HG03442 (cell line): ENCODE measurements around the gene ADAMTSL5.

Source experiments
- ATAC-seq: cut with Tn5 transposase; IDR thresholded peaks from one replicate; pipeline ENCODE4 v1.9.1; 2021; ENCODE audit warnings: mild to moderate bottlenecking, moderate library complexity; ENCODE audit not compliant: unreplicated experiment

ADAMTSL5 gene

DNA sequence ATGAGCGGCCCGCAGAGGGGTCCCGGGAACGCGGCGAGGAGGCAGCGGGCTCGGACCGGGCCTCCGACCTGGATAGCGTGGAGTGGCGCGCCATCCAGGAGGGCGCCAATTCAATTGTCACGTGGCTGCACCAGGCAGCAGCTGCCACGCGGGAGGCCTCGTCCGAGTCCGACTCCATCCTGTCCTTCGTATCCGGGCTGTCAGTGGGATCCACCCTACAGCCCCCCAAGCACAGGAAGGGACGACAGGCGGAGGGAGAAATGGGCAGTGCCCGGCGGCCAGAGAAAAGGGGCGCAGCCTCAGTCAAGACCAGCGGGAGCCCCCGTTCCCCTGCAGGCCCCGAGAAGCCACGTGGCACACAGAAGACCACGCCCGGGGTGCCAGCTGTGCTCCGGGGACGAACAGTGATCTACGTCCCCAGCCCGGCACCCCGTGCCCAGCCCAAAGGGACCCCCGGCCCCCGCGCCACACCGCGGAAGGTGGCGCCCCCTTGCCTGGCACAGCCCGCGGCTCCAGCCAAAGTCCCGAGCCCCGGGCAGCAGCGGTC is 44.5 kb downstream of the ADAMTSL5 start:
- ATAC-seq, result no peak

DNA sequence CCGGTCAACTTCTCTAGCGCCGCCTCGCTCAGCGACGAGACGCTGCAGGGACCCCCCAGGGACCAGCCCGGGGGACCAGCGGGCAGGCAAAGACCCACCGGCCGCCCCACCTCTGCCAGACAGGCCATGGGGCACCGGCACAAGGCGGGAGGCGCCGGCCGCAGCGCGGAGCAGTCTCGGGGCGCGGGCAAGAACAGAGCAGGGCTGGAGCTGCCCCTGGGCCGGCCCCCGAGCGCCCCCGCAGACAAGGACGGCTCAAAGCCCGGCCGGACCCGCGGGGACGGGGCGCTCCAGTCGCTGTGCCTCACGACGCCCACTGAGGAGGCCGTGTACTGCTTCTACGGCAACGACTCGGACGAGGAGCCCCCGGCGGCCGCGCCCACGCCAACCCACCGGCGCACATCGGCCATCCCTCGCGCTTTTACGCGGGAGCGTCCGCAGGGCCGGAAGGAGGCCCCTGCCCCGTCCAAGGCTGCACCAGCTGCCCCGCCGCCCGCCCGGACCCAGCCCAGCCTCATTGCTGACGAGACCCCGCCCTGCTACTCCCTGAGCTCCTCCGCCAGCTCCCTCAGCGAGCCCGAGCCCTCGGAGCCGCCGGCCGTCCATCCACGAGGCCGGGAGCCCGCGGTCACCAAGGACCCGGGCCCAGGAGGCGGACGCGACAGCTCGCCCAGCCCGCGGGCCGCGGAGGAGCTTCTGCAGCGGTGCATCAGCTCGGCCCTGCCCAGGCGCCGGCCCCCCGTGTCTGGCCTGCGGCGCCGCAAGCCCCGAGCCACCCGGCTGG is 45.1 kb downstream of the ADAMTSL5 start:
- no peak for ATAC-seq

DNA sequence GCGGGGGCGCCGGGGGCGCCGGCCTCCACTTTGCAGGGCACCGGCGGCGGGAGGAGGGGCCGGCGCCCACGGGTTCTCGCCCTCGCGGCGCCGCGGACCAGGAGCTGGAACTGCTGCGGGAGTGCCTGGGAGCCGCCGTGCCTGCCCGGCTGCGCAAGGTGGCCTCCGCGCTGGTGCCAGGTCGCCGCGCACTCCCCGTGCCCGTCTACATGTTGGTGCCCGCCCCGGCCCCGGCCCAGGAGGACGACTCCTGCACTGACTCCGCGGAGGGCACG is 45.7 kb downstream of the ADAMTSL5 start:
- ATAC-seq, result no peak

DNA sequence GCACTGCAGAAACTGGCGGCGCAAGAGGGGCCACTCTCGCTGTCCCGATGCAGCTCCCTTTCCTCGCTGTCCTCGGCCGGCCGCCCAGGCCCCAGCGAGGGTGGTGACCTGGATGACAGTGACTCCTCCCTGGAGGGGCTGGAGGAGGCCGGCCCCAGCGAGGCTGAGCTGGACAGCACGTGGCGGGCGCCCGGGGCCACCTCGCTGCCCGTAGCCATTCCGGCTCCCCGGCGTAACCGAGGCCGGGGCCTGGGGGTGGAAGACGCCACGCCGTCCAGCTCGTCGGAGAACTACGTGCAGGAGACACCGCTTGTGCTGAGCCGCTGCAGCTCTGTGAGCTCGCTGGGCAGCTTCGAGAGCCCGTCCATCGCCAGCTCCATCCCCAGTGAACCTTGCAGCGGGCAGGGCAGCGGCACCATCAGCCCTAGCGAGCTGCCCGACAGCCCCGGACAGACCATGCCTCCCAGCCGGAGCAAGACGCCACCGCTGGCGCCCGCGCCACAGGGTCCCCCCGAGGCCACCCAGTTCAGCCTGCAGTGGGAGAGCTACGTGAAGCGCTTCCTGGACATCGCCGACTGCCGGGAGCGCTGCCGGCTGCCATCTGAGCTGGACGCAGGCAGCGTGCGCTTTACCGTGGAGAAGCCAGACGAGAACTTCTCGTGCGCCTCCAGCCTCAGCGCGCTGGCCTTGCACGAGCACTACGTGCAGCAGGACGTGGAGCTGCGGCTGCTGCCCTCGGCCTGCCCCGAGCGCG is 46.2 kb downstream of the ADAMTSL5 start:
- ATAC-seq, result no peak

DNA sequence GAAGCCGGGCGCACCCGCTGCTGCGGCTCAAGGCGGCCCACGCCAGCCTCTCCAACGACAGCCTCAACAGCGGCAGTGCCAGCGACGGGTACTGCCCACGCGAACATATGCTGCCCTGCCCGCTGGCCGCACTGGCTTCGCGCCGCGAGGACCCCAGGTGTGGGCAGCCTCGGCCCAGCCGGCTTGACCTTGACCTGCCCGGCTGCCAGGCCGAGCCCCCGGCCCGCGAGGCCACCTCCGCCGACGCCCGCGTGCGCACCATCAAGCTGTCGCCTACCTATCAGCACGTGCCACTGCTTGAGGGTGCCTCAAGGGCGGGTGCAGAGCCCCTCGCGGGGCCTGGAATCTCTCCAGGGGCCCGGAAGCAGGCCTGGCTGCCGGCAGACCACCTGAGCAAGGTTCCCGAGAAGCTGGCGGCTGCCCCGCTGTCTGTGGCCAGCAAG is 46.8 kb downstream of the ADAMTSL5 start:
- no peak for ATAC-seq

DNA sequence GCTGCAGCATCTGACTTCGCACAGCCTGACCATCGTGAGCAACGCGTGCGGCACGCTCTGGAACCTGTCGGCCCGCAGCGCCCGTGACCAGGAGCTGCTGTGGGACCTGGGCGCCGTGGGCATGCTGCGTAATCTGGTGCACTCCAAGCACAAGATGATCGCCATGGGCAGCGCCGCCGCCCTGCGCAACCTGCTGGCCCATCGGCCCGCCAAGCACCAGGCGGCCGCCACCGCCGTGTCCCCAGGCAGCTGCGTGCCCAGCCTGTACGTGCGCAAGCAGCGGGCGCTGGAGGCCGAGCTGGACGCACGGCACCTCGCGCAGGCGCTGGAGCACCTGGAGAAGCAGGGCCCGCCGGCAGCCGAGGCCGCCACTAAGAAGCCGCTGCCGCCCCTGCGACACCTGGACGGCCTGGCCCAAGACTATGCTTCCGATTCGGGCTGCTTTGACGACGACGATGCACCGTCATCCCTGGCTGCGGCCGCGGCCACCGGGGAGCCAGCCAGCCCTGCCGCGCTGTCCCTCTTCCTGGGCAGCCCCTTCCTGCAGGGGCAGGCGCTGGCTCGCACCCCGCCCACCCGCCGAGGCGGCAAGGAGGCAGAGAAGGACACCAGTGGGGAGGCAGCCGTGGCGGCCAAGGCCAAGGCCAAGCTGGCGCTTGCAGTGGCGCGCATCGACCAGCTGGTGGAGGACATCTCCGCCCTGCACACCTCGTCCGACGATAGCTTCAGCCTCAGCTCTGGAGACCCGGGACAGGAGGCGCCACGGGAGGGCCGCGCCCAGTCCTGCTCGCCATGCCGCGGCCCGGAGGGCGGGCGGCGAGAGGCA is 47.4 kb downstream of the ADAMTSL5 start:
- no peak for ATAC-seq

DNA sequence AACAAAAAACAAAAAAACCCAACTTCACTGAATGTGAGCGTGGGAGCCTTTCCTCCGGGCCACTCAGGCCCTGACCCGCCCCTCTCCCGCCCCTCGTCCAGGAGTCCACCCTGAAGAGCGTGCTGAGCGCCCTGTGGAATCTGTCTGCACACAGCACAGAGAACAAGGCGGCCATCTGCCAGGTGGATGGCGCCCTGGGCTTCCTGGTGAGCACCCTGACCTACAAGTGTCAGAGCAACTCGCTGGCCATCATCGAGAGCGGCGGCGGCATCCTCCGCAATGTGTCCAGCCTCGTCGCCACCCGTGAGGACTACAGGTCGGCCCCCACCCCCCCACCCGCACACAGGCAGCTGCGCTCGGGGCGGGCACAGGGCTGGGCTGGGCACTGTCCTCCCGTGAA is 51.0 kb downstream of the ADAMTSL5 start:
- ATAC-seq, result no peak

DNA sequence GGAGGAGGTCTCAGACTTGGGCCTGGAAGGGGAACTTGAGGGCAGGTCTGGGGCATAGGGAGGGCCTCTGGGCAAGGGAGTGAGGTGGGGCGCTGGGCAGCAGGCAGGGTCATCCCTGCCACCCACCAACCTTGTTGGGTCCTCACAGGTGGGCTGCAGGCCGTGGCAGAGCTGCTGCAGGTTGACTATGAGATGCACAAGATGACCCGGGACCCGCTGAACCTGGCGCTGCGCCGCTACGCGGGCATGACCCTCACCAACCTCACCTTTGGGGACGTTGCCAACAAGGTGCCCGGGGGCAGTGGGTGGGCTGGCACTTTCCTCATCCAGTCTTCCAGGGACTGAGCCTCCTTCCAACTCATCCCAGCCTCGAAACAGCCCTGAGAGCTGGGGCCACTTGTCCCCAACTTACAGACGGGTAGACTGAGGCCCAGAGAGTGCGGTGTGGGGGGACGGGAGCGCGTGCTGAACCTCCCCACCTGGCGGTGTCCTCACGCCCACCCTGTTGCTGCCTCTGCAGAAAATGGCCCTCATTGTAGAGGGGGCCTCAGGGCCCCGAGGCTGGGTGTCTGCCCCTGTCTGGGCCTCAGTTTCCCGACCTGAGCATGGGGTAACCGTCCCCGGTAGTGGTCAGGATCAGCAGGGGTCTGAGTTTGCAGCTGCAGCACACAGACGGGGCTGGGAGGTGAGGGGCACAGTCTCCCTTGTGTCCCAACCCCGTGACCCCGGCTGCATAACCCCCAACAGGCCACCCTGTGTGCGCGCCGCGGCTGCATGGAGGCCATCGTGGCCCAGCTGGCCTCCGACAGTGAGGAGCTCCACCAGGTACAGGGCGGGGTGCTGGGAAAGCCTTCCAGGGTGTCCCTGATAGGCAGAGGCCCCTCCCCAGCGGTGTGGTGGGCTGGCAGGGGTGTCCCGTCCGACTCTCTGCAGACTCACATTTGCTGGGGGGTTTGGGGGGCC is 52.5 kb downstream of the ADAMTSL5 start:
- ATAC-seq, result no peak

DNA sequence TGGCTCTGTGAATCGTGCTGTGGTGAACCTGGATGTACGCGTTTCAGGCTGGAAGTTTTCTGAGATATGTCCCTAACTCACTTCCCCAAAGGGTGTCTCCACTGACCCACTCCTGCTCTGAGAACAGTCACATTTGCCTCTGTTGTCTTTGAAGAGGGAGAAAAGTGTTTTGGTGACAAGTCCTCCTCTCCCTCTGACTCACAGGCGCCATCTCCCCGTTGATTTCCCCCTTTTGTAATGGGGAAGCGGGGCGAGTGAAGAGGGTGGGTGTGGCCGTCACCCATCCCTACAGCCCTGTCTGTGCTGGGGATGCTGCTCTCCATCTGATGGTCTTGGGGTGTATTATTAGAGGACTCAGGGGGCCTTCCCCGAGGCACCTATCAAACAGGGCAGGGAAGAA is 53.3 kb downstream of the ADAMTSL5 start:
- ATAC-seq, result no peak

DNA sequence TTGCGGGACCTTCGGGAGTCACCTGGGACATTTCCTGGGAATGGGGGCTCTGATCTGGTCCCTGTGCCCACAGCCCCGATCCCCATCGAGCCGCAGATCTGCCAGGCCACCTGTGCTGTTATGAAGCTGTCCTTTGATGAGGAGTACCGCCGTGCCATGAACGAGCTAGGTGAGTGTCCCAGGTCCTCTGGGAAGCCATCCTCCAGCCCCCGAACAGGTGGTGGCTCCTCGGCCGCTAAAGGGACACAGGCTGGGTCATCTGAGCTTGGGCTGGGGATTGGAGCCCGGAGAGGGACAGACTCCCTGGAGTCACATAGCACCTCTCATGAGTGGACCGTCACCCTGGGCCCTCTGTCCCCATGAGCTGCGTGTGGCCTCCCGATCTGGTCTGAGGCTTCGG is 54.9 kb downstream of the ADAMTSL5 start:
- ATAC-seq, result no peak

DNA sequence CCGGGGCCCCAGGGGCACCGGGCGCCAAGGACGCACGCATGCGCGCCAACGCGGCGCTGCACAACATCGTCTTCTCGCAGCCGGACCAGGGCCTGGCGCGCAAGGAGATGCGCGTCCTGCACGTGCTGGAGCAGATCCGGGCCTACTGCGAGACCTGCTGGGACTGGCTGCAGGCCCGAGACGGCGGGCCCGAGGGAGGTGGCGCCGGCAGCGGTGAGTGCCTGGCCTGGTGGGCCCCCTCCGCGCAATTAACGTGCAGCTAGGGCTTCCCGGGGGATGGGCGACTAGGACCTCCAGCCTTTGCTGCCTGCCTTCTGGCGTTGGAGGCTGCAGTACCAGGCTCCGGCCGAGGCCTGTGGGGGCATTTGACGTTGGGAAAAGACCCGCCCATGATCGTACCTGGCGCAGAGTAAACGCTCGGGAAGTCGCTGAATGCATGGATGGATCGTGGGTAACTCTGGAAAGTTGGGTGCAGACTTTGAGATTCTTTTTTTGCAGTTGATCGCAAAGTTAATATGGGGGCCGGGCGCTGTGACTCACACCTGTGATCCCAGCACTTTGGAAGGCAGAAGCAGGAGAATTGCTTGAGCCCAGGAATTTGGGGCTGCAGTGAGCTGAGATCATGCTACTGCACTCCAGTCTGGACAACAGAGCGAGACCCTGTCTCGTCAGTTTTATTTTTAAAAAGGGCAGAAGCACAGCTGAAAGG is 55.6 kb downstream of the ADAMTSL5 start:
- no peak for ATAC-seq

DNA sequence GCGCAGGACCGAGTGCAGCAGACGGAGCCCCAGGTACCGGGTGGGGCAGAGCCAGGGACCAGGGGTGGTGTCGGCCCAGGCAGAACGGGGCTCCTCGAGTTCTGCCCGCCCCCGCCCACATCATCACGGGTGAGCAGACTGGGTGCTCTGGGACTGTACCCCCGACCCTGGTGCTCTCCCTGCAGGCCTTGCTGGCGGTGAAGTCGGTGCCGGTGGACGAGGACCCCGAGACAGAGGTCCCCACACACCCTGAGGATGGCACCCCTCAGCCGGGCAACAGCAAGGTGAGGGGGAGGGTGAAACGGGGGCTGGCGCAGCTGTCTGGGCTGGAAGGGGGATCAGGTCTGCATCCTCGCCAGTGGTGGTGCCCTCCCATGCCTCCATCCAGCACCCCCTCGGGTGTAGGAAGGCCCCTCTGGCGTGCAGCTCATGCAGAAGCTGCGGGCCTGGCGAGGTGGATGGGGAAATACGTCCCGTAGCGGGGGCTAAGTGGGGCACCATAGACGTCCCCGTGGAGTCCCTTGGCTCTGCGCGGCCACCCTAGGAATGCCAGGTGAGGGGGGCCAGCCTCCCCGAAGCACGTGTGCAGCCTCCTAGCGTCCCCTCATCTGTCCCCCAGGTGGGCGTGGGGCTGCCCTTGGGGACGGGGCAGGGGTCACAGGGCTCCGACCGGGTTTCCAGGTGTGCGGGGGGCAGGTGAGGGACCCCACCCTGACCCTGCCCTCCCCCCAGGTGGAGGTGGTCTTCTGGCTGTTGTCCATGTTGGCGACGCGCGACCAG is 56.5 kb downstream of the ADAMTSL5 start:
- ATAC-seq, result no peak

DNA sequence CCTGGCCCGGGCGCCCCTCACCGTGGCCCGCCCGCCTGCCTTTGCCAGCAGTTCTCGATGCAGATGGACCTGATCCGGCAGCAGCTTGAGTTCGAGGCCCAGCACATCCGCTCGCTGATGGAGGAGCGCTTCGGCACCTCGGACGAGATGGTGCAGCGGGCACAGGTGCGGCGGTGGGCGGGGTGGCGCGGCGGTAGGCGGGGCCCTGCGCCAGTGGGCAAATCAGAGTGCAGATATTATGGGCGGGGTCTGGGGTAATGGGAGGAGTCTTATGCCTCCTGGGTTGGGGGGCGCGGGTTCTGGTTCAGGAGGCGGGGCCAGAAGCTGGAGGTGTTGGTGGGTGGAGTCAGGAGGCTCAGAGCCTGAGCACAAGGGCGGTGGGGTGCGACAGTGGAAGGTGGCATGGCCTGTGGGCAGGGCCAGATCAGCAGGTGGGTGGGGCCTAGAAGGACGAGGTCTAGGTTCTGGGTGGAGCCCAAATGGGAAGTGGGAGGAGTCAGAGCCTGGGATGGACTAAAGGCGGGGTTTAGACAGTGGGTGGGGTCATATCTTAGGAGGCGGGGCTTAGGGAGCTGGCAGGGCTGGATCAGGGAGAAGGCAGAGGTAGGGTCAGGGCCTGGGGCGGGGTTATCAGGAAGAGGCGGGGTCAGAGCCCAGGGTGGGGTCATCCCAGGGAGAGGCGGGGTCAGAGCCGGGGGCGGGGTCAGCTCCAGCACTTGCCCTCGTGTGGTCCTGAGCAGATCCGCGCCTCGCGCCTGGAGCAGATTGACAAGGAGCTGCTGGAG is 57.3 kb downstream of the ADAMTSL5 start:
- no peak for ATAC-seq
